HepG2 (cell line): Measurements from ENCODE around the gene DEFB123. TPM values are rescaled to one million over a fixed set of nuclear protein-coding genes. Genes with fewer than 3 reads are reported as not detected.
A peak's percentile ranks its signal among the peaks of the same experiment; 100 is the strongest.

Experiments
- ATAC-seq: fragments of 200-7000 bp; cut with Tn5 transposase; 3 replicates; pipeline ENCODE4 v1.9.1; 2020; ENCODE audit warnings: mild to moderate bottlenecking, moderate library complexity
- BruUV-seq: library from RNA; stranded (reverse); fragments of 400-500 nt; replicated peaks from 2 replicates; lab custom pipeline; 2021; lab: Mats Ljungman, UMichigan
- CTCF ChIA-PET: fragments of 300-600 bp; formaldehyde crosslinking; extraction: SDS; loops from one replicate; lab custom pipeline; 2021; ENCODE audit warnings: low total read pairs, inconsistent platforms, low intra/inter-chr PET ratio; lab: Yijun Ruan, JAX
- POLR2A ChIA-PET: fragments of 350-600 bp; sonication (Branson Sonifier 250); formaldehyde crosslinking; loops from one replicate; lab custom pipeline; 2020; ENCODE audit warnings: antibody characterized with exemption, inconsistent platforms; lab: Yijun Ruan, JAX
- DNase-seq: peaks from one replicate; pipeline ENCODE4 v3.0.0-alpha.2; 2015; ENCODE audit warnings: low spot score
- FAIRE-seq: peaks from 3 replicates; lab custom pipeline; 2011; peaks lifted over from hg19 to GRCh38; lab: Jason Lieb, UNC
- H2AFZ ChIP-seq: one replicate; pipeline ENCODE4 v1.6.1; 2011; ENCODE audit warnings: low read length, inconsistent platforms
- H3K27ac ChIP-seq: fragments of 300-600 bp; 3 replicates; pipeline ENCODE4 v1.8.0; 2011; ENCODE audit warnings: mixed run types, mild to moderate bottlenecking, mixed read lengths, low read length, inconsistent platforms; ENCODE audit not compliant: insufficient read depth; ENCODE audit errors: extremely low read length
- H3K27me3 ChIP-seq, 2 experiments: fragments of 200-600 bp in 1 of 2; 2 replicates in 1 of 2; 3 replicates in 1 of 2; pipeline versions ENCODE4 v1.6.0 to v1.8.0; 2011; ENCODE audit warnings: low read length in 2 of 2, mild to moderate bottlenecking in 2 of 2, moderate library complexity in 2 of 2, inconsistent platforms in 1 of 2; ENCODE audit not compliant: insufficient read depth in 2 of 2, control insufficient read depth in 1 of 2
- H3K36me3 ChIP-seq, 2 experiments: fragments of 200-600 bp in 1 of 2; replicated peaks in 1 of 2; 2 replicates in 1 of 2; 3 replicates in 1 of 2; pipeline versions ENCODE4 v1.5.1 to v1.8.0; 2011; ENCODE audit warnings: low read length in 2 of 2, inconsistent platforms in 1 of 2; ENCODE audit not compliant: insufficient read depth in 2 of 2, control insufficient read depth in 1 of 2
- H3K4me1 ChIP-seq: 2 replicates; pipeline ENCODE4 v1.5.1; 2012; ENCODE audit warnings: low read length, inconsistent platforms; ENCODE audit not compliant: insufficient read depth
- H3K4me2 ChIP-seq: 2 replicates; pipeline ENCODE4 v1.6.0; 2011; ENCODE audit warnings: low read depth, low read length, inconsistent platforms
- H3K4me3 ChIP-seq, 3 experiments: fragments of 200-600 bp in 1 of 3; sonication (generic), shearing (Covaris generic) in 1 of 3; replicated peaks in 1 of 3; 2 replicates each; pipeline ENCODE4 v1.5.1; 2011 to 2016; ENCODE audit warnings: low read length in 3 of 3, inconsistent platforms in 2 of 3, low read depth in 2 of 3, mild to moderate bottlenecking in 2 of 3, control low read depth in 1 of 3, mixed read lengths in 1 of 3; ENCODE audit not compliant: insufficient read depth in 1 of 3
- H3K79me2 ChIP-seq: one replicate; pipeline ENCODE4 v1.6.1; 2011; ENCODE audit warnings: low read length, inconsistent platforms; ENCODE audit not compliant: insufficient read depth
- H3K9ac ChIP-seq: 2 replicates; pipeline ENCODE4 v1.6.0; 2011; ENCODE audit warnings: mild to moderate bottlenecking, low read depth, low read length, inconsistent platforms; ENCODE audit not compliant: insufficient read depth
- H3K9me3 ChIP-seq: 2 replicates; pipeline ENCODE4 v1.5.1; 2012; ENCODE audit warnings: mild to moderate bottlenecking, low read length
- H4K20me1 ChIP-seq: 2 replicates; pipeline ENCODE4 v1.6.0; 2011; ENCODE audit warnings: inconsistent platforms, mild to moderate bottlenecking, low read length, moderate library complexity; ENCODE audit not compliant: insufficient read depth
- DNMT1 ChIP-seq: sonication (generic); formaldehyde crosslinking; IDR thresholded peaks from 2 replicates; pipeline ENCODE4 v1.5.1; 2020; ENCODE audit warnings: mild to moderate bottlenecking, missing genetic modification reagents
- GTF3A ChIP-seq: sonication (generic); formaldehyde crosslinking; conservative IDR thresholded peaks from 2 replicates; pipeline ENCODE4 v1.4.0; 2020; ENCODE audit warnings: mild to moderate bottlenecking, missing genetic modification reagents
- RXRA ChIP-seq: sonication (generic); formaldehyde crosslinking; IDR thresholded peaks from 2 replicates; pipeline ENCODE4 v1.5.1; 2020; ENCODE audit warnings: missing genetic modification reagents
- SRSF1 ChIP-seq: fragments of 200-400 bp; formaldehyde crosslinking; optimal IDR thresholded peaks from 2 replicates; pipeline ENCODE3; 2017; ENCODE audit warnings: mild to moderate bottlenecking, low read depth, low read length, moderate library complexity
- ZKSCAN1 ChIP-seq: fragments of 150-350 bp; IDR thresholded peaks from 2 replicates; pipeline ENCODE4 v1.6.1; 2014; ENCODE audit warnings: low read length
- WGBS: methylation state at CpG from one replicate; pipeline ENCODE4 v1.1.6; 2017; ENCODE audit warnings: low lambda C conversion rate; 5-methylcytosine and 5-hydroxymethylcytosine counted together
- in situ Hi-C: cut with HindIII; loops from 2 replicates; pipeline ENCODE4 v1.10.0; 2017; ENCODE audit warnings: low pct_unique_long_range_greater_than_20kb; ENCODE audit not compliant: extremely low pct_ligation_motif_present
- intact Hi-C: fragments of 100-400 bp; cut with micrococcal nuclease; formaldehyde crosslinking; loops from one replicate; pipeline ENCODE4 v1.10.0; 2022; ENCODE audit not compliant: unreplicated experiment
- polyA plus RNA-seq, 8 experiments: library from polyadenylated mRNA; depleted of rRNA in 3 of 8; stranded (reverse) in 7 of 8; unstranded in 1 of 8; fragments of >200 nt; fragmentation: Illumina TruSeq in 4 of 8; extraction: Trizol in 4 of 8; gene quantifications; 2 replicates each; pipeline versions ENCODE4 v1.2.1 to v1.2.3, GENCODE V29; 2011 to 2016; ENCODE audit warnings: low read depth in 4 of 8, missing spikeins in 1 of 8, mixed read lengths in 1 of 8; ENCODE audit not compliant: insufficient read depth in 1 of 8
- total RNA-seq, 5 experiments: library from RNA; depleted of rRNA; stranded (reverse); fragments of >200 nt; fragmentation: Illumina TruSeq; extraction: Trizol; gene quantifications; 2 replicates each; pipeline ENCODE4 v1.2.3, GENCODE V29; 2016; ENCODE audit warnings: low read depth in 1 of 5

Gene DEFB123
- total and polyA plus RNA-seq, 2 of the 13 experiments (the other 11 are each of a cell fraction or from before 2014, with no cell fraction given) = not detected

- H3K4me2 ChIP-seq = no peak overlapping the region
- no peak overlapping the region for H3K27ac ChIP-seq
- CTCF ChIA-PET = no interaction called here
- no peak for FAIRE-seq
- peaks cover 2 to 37% of the 10 kb centered on the region in 2 experiments; a peak in 3 of 5 replicates for H3K27me3 ChIP-seq
- H3K9me3 ChIP-seq = no peaks in the 10 kb centered on the region
- H3K9ac ChIP-seq = no peak overlapping the region
- H3K79me2 ChIP-seq = no peaks in the 10 kb centered on the region
- H4K20me1 ChIP-seq = no peaks in the 10 kb centered on the region
- no peaks in the 10 kb centered on the region for H3K4me1 ChIP-seq
- no TSS peak for BruUV-seq
- TF ChIP-seq GTF3A (CRISPR knock-in tag) (no peak), DNMT1 (CRISPR knock-in tag) (0 out of 2 replicates have a peak, but pooled peaks have one; percentile 42)
- TF ChIP-seq, all 625 proteins: peak for 1
- no peak for DNase-seq
- in situ Hi-C loops (no loop called here), intact Hi-C loops (no loop called here)
- 54% methylated on average over 36 of the region's 36 CpGs for WGBS
- Histone ChIP-seq H3K4me3 (no peak overlapping the region), H3K36me3 (no peaks in the 10 kb centered on the region), H2AFZ (no peak overlapping the region)
- POLR2A ChIA-PET = no interaction called here
- ATAC-seq = no peak
Observed at GRCh38 chr20:31484001-31484400, 43.6 kb downstream of the DEFB123 start.

- Histone ChIP-seq H3K4me2 (no peak overlapping the region), H3K4me3 (no peak overlapping the region; a peak in 1 of 6 replicates), H3K36me3 (no peaks in the 10 kb centered on the region), H2AFZ (no peak overlapping the region), H3K27ac (no peak overlapping the region), H3K79me2 (no peaks in the 10 kb centered on the region), H3K9ac (no peak overlapping the region), H3K9me3 (no peaks in the 10 kb centered on the region), H3K27me3 (peaks cover 3 to 30% of the 10 kb centered on the region in 2 experiments; a peak in 3 of 5 replicates), H4K20me1 (no peaks in the 10 kb centered on the region), H3K4me1 (no peaks in the 10 kb centered on the region)
- WGBS = 19% methylated on average over 29 of the region's 31 CpGs
- DNase-seq (no peak), ATAC-seq (peak; percentile 22), FAIRE-seq (no peak)
- POLR2A ChIA-PET = interaction anchor here (0.7 kb wide), 1 partner anchor 18 kb away, joined by 3 read pairs; no protein-coding TSS in a partner anchor
- intact Hi-C loops (no loop called here), in situ Hi-C loops (no loop called here)
- CTCF ChIA-PET = no interaction called here
- BruUV-seq = no TSS peak
- no peak for TF ChIP-seq RXRA (CRISPR knock-in tag)
- peak; percentile 56; the same call in 1 of the 2 replicates for TF ChIP-seq ZKSCAN1
- TF ChIP-seq SRSF1 = peak; percentile 36
Observed at GRCh38 chr20:31485450-31486339, 45.3 kb downstream of the DEFB123 start.
